A673 (cell line): ENCODE results near the gene RACK1. TPM values are rescaled to one million over a fixed set of nuclear protein-coding genes. Genes with fewer than 3 reads are reported as not detected.

Source experiments
- BruUV-seq: library from RNA; stranded (reverse); fragments of 400-500 nt; replicated peaks from 2 replicates; lab custom pipeline; 2021; lab: Mats Ljungman, UMichigan
- CTCF ChIA-PET: fragments of 300-600 bp; sonication (Branson Sonifier 250); formaldehyde crosslinking; loops from one replicate; lab custom pipeline; 2022; ENCODE audit warnings: antibody characterized with exemption; lab: Charles Lee
- POLR2A ChIA-PET: fragments of 300-600 bp; sonication (Branson Sonifier 250); formaldehyde crosslinking; loops from one replicate; lab custom pipeline; 2022; ENCODE audit warnings: antibody characterized with exemption; ENCODE audit not compliant: low non-redundant PET; lab: Charles Lee
- DNase-seq: peaks from one replicate; pipeline ENCODE4 v3.0.0-alpha.2; 2015; ENCODE audit warnings: low spot score
- H3K27ac ChIP-seq: fragments of 200-600 bp; sonication (generic); 2 replicates; pipeline ENCODE4 v1.5.1; 2016; ENCODE audit warnings: mixed run types, low read depth, mild to moderate bottlenecking, mixed read lengths, antibody characterized with exemption, low read length; ENCODE audit not compliant: poor library complexity, severe bottlenecking
- H3K27me3 ChIP-seq: fragments of 200-600 bp; sonication (generic); replicated peaks from 2 replicates; pipeline ENCODE4 v1.6.1; 2017; ENCODE audit warnings: mixed run types, low read depth, mild to moderate bottlenecking, mixed read lengths, antibody characterized with exemption, low read length; ENCODE audit not compliant: insufficient read depth, poor library complexity
- H3K36me3 ChIP-seq: fragments of 200-600 bp; sonication (generic); 2 replicates; pipeline ENCODE4 v1.6.1; 2016; ENCODE audit warnings: mixed run types, mild to moderate bottlenecking, mixed read lengths, antibody characterized with exemption, low read length; ENCODE audit not compliant: insufficient read depth, poor library complexity, severe bottlenecking
- H3K4me1 ChIP-seq: fragments of 200-600 bp; sonication (generic); 2 replicates; pipeline ENCODE4 v1.6.1; 2017; ENCODE audit warnings: mixed run types, mild to moderate bottlenecking, mixed read lengths, antibody characterized with exemption, low read length; ENCODE audit not compliant: insufficient read depth, poor library complexity, severe bottlenecking
- H3K4me3 ChIP-seq: fragments of 200-600 bp; sonication (generic); 2 replicates; pipeline ENCODE4 v1.5.1; 2016; ENCODE audit warnings: low read depth, mixed run types, mild to moderate bottlenecking, mixed read lengths, low read length; ENCODE audit not compliant: poor library complexity, severe bottlenecking
- H3K9me3 ChIP-seq: fragments of 200-600 bp; sonication (generic); 2 replicates; pipeline ENCODE4 v1.6.1; 2016; ENCODE audit warnings: mixed run types, low read depth, mild to moderate bottlenecking, mixed read lengths, antibody characterized with exemption, low read length; ENCODE audit not compliant: poor library complexity, severe bottlenecking
- CTCF ChIP-seq: fragments of 300-800, 200-600 bp; sonication (generic); conservative IDR thresholded peaks from 2 replicates; pipeline ENCODE4 v1.5.1; 2017; ENCODE audit warnings: low read depth, mild to moderate bottlenecking, antibody characterized with exemption, low read length, moderate library complexity, mixed read lengths
- EZH2 ChIP-seq: fragments of 200-600 bp; sonication (generic); IDR thresholded peaks from 2 replicates; pipeline ENCODE4 v1.6.1; 2017; ENCODE audit warnings: borderline replicate concordance, low read depth, mild to moderate bottlenecking, mixed read lengths, antibody characterized with exemption, low read length; ENCODE audit not compliant: poor library complexity, severe bottlenecking
- intact Hi-C: fragments of 100-400 bp; cut with micrococcal nuclease; formaldehyde crosslinking; loops from one replicate; pipeline ENCODE4 v1.10.0; 2022; ENCODE audit not compliant: unreplicated experiment
- total RNA-seq: library from RNA; stranded (reverse); gene quantifications from 2 replicates; pipeline ENCODE4 v1.2.3, GENCODE V29; 2021

RACK1 gene
- total RNA-seq, 1 experiment from 2014 or later: 1,719 TPM

GRCh38 chr5:181231432-181231831 is 12.3 kb downstream of the RACK1 start:
- CTCF ChIA-PET: no interaction called here
- no peak overlapping the region for H3K4me3 ChIP-seq
- H3K27me3 ChIP-seq: no peaks in the 10 kb centered on the region
- no peak for DNase-seq
- TF ChIP-seq EZH2: no peak
- no peak for TF ChIP-seq CTCF
- POLR2A ChIA-PET: no interaction called here
- no peaks in the 10 kb centered on the region for H3K9me3 ChIP-seq
- intact Hi-C loops: no loop called here
- H3K27ac ChIP-seq: no peak overlapping the region
- peaks cover 29% of the 10 kb centered on the region for H3K36me3 ChIP-seq
- H3K4me1 ChIP-seq: peaks cover 4% of the 10 kb centered on the region
- no TSS peak for BruUV-seq

- BruUV-seq: no TSS peak
- POLR2A ChIA-PET: no interaction called here
- no peak for TF ChIP-seq EZH2
- no peak for TF ChIP-seq CTCF
- intact Hi-C loops: no loop called here
- no peak overlapping the region for H3K27ac ChIP-seq
- H3K9me3 ChIP-seq: no peaks in the 10 kb centered on the region
- H3K36me3 ChIP-seq: peaks cover 21% of the 10 kb centered on the region
- CTCF ChIA-PET: no interaction called here
- H3K4me3 ChIP-seq: no peak overlapping the region
- H3K4me1 ChIP-seq: peaks cover 4% of the 10 kb centered on the region
- H3K27me3 ChIP-seq: no peaks in the 10 kb centered on the region
- no peak for DNase-seq
Observed at GRCh38 chr5:181230551-181230950, 13.2 kb downstream of the RACK1 start.

- POLR2A ChIA-PET: no interaction called here
Observed at GRCh38 chr5:181229996-181230395, 13.7 kb downstream of the RACK1 start.

More at GRCh38 chr5:181229996-181230395, 13.7 kb downstream of the RACK1 start:
- no peak for TF ChIP-seq EZH2
- TF ChIP-seq CTCF: no peak
- peaks cover 1% of the 10 kb centered on the region for H3K4me1 ChIP-seq
- H3K36me3 ChIP-seq: peaks cover 15% of the 10 kb centered on the region
- H3K27me3 ChIP-seq: no peaks in the 10 kb centered on the region
- no peak overlapping the region for H3K4me3 ChIP-seq
- no peak overlapping the region for H3K27ac ChIP-seq
- intact Hi-C loops: no loop called here
- DNase-seq: no peak
- no peaks in the 10 kb centered on the region for H3K9me3 ChIP-seq
- BruUV-seq: no TSS peak
- CTCF ChIA-PET: no interaction called here
